HPDE6-E6E7 (cell line): Measurements from ENCODE around the gene FAM180A.
"Not testable (repeated sequence)": the region's sequence is repeated elsewhere in the genome, so short reads cannot be mapped to it uniquely, and the experiment has no call there.

Source experiments
- DNase-seq: peaks from one replicate; pipeline ENCODE4 v3.0.0; 2011; ENCODE audit warnings: missing footprints; ENCODE audit errors: extremely low spot score

FAM180A gene

DNA sequence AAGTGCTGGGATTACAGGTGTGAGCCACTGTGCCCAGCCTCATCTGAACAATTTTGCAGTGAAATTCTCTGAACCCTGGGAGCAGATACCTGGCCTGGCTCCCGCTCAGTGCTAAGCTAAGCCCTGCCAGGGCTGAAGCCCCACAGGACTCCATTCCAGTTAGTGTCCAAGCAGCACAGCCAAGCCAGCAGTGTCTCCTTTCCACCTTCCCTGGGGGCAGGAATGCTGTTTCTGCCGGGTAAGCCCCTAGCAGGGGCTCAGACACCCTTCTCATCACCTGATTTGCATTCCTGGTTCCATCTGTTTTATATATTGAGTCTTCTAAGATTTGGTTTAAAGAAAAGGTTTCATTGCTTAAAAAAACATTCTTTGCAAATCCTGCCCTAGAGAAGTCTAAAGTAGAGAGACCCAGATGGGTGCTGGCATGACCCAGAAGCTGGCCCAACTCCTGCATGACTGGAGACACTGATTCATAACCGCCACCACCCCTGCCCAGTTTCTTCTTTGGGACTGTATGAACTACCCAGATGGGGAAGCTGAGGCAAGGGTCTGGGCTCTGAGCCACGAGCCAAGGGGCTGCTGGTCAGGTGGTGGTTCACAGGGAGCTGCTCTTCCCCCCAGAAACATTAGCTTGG, 34.7 kb downstream of the FAM180A start:
- no peak for DNase-seq

DNA sequence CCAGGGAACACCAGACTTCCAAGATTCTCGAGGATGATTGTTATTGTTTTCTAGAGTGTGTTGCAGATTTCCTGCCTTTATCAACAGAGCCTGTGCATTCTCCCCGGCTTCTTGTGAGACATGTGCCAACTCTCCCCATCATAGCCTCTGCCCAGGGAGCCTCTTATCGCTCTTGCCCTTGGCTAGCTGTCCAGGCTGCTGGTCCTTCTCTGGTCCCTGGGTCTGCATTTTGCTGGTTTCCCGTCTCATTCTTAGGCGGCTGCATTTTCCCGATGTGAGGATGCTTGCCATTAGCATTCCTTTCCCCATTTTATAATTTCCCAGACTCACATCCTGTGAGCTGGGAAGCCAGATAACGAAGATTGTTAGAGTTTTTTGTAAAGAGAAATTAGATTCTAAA, 35.8 kb downstream of the FAM180A start:
- DNase-seq, result no peak

DNA sequence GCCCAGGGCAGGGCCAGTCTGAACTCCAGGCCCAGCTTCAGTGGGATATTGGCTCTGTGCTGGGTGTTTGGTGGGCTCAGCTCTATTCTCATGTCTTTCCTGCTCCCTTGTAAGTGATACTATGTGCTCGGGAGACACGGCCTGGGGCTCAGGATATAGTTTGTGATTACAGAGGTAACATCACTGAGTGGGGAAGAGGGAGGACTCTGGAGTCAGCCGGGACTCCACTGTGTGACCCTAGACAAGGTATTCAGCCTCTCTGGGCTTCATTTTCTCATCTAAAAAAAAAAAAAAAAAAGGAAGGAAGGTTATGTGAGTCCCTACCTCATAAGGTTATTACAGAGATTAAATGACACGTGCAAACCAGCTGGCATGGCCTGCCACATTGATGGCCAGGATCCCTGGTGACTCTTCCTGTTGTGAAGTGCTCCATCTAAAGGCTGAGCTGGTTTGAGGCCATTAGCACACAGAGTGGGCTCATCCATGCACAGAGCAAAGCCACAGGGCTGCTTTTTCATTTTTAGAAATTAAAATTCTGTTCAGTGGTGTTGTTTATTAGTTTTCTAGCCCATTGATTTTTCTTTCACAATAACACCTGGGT, 36.3 kb downstream of the FAM180A start:
- DNase-seq, result no peak

- DNase-seq, result no peak
Measured at GRCh38 chr7:135711139-135711469, 37.5 kb downstream of the FAM180A start.

- no peak for DNase-seq
Measured at GRCh38 chr7:135710417-135711138, 38.0 kb downstream of the FAM180A start.

GRCh38 chr7:135709508-135709907, 39.1 kb downstream of the FAM180A start:
- no peak for DNase-seq

DNA sequence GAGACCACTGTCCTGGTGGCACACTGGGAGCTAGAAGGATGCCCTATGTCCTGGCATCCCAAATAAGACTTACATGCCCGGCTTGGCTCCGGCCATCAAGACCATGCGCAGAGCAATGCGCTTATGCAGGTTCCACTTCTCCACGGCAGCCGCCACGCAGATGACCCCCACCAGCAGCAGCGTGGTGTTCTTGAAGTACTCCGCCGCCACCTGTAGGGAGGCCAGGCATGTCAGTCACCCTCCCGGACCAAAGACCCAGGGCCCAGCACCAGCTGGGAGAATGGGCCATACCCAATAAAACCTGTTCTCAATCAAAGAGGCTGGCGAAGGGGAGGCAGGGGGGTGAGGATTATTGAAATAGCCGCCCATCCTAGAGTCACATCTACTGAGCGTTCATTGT, 40.6 kb downstream of the FAM180A start:
- DNase-seq, result no peak

DNA sequence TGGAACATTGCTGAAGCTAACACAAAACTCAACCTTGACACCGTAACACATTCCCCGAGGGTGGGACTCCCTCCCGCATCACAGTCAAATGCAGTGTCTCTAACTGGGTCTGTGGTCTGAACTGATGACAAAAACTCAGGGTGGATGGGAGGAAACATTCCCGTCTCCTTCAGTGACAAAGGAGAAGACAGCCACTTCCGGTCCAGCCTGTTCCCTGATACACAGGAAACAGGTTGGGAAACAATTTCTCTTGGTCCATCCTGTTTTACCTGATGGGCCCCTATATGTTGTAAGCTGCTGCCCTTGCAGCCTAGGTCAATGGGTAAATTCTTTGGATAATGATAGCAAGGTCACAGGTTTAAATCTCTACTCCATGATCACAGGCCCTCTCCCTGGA, 41.0 kb downstream of the FAM180A start:
- peak; percentile 26 for DNase-seq

- DNase-seq, result peak; percentile 87
Measured at GRCh38 chr7:135706858-135707569, 41.6 kb downstream of the FAM180A start.

GRCh38 chr7:135706038-135706742, 42.4 kb downstream of the FAM180A start:
- no peak for DNase-seq

GRCh38 chr7:135704698-135705097, 43.9 kb downstream of the FAM180A start:
- DNase-seq, result no peak

GRCh38 chr7:135704074-135704473, 44.5 kb downstream of the FAM180A start:
- DNase-seq, result no peak

DNA sequence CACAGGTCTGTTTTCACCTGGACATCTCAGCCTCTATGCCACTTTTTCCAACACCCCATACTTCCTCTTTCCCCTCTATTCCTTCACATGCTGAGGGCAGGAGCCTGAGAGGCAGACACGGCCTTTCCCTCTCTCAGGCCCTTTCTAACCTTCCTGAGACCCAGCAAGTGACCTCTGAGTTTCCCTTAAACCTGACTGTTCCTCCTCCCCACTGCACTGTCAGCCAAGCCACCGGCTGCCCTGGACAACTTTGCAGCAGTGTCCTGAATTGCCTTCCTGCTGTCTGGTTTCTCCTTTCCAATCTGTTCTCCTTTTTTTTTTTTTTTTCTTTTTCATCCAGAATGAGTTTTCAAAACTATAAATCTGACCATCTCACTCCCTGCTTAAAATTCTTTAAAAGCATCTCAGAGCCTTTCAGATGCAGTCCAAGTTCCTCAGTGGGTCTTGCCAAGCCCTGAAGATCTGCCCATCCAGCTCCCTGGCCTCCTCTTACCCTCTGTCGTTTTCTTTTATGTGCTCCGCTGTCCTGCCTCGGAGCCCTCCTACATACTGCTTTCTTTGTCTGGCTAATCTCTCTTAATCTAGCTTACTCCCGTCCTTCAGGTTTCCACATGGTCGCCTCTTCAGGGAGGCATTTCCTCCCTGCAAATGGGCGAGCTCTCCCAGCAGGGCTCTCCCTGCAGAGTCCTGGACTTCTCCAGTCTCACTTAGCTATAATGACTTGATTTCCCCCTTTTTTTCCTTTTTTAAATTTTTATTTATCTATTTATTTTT, 51.1 kb downstream of the FAM180A start:
- no peak for DNase-seq

GRCh38 chr7:135693558-135693957, 55.1 kb downstream of the FAM180A start:
- DNase-seq, result no peak

GRCh38 chr7:135692606-135693005, 56.0 kb downstream of the FAM180A start:
- DNase-seq, result not testable (repeated sequence)

- no peak for DNase-seq
Measured at GRCh38 chr7:135692055-135692454, 56.6 kb downstream of the FAM180A start.

DNA sequence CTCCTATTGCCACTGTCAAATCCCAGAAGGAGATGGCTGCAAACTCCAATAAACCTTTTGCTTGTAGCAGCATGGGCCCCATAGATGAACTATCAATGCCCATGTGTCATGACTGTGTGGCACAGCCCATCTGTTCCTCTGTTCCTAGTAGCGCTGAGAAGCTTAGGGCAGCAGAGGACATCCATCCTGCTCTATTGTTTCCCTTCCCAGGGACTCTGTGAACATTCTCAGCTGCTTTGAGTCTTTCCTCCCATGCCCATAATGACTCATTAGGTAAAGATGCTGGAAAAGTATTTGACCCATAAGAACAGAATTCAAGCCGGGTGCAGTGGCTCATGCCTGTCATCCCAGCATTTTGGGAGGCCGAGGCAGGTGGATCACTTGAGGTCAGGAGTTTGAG, 58.0 kb downstream of the FAM180A start:
- DNase-seq, result no peak

- no peak for DNase-seq
Measured at GRCh38 chr7:135687466-135687865, 61.1 kb downstream of the FAM180A start.

DNA sequence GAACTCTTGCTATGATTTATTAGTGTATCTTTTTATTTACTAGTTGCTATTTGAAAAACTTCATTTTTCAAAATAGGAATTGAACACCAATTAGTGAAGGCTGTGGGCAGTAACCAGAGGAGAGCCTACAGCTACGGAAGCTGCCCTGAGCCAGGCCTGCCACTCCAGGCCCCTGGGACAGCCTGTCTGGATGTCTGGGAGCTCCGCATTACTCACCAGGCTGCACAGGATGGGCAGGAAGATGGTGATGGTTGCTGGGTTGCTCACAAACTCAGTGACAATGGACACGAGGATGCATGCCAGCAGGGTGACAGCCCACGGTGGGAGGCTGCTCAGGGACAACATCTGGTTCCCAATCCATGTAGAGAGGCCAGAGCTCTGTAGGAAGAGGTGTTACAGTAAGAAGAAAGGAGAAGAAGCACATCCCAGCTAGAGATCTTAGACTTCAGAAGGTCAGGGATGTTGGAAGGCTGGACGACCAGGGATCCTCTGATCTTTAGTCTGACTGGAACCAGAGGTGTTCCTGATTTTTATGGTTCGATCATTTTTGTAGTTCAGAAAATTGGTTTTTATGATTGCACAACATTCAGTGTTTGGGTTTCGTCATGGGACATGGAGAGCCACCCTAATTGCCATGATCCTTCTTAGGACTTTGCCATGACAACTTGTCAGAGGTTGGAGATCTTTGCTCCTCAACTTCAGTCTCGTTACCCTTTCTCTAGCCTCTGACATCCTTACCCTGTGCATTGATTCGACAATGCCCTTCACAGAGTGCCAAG, 63.1 kb downstream of the FAM180A start:
- no peak for DNase-seq

GRCh38 chr7:135684699-135685098, 63.9 kb downstream of the FAM180A start:
- no peak for DNase-seq
